Hematopoietic multipotent progenitor cell treated with erythropoietin and hydrocortisone succinate and interleukin-3 and kit ligand, for 4 days (in vitro differentiated cells): Measurements from ENCODE around the gene LPIN1.

Experiments used
- DNase-seq: peaks from one replicate; pipeline ENCODE4 v3.0.0-alpha.2; 2015

Gene LPIN1

GRCh38 chr2:11869391-11869991 lies 123.1 kb downstream of the LPIN1 start:
- DNase-seq = no peak

- no peak for DNase-seq
These were observed 123.6 kb downstream of the LPIN1 start for GRCh38 chr2:11870064-11870463.

GRCh38 chr2:11870584-11870983 lies 124.2 kb downstream of the LPIN1 start:
- no peak for DNase-seq

- no peak for DNase-seq
These were observed 125.0 kb downstream of the LPIN1 start for GRCh38 chr2:11871421-11871820.

GRCh38 chr2:11872247-11872947 lies 126.0 kb downstream of the LPIN1 start:
- DNase-seq = peak; percentile 49

- DNase-seq = no peak
These were observed 126.5 kb downstream of the LPIN1 start for GRCh38 chr2:11872948-11873269.

- DNase-seq = peak; percentile 58
These were observed 127.1 kb downstream of the LPIN1 start for GRCh38 chr2:11873356-11874154.

- DNase-seq = no peak
These were observed 128.4 kb downstream of the LPIN1 start for GRCh38 chr2:11874861-11875260.

- no peak for DNase-seq
These were observed 129.0 kb downstream of the LPIN1 start for GRCh38 chr2:11875481-11875880.

- DNase-seq = no peak
These were observed 130.0 kb downstream of the LPIN1 start for GRCh38 chr2:11876436-11876835.

- DNase-seq = no peak
These were observed 130.5 kb downstream of the LPIN1 start for GRCh38 chr2:11876889-11877288.
